ENCODE data around the gene AJUBA. TPM values are rescaled to one million over a fixed set of nuclear protein-coding genes. Genes with fewer than 3 reads are reported as not detected.

AJUBA gene
- total and polyA plus RNA-seq, 10 donors, result 0.63 to 11.0 (median 2.7) TPM

- TF ChIP-seq POLR2AphosphoS5 (IDR thresholded peaks at IDR 0.05), result no peak
- TF ChIP-seq POLR2A (IDR thresholded peaks at IDR 0.05), result no peak
- no peak for TF ChIP-seq CTCF (IDR thresholded peaks at IDR 0.05 in 8 of 11, conservative IDR thresholded peaks at IDR 0.05 in 3 of 11)
- peak overlapping the region; percentile 38 to 80 (median 51) for H3K4me3 ChIP-seq
- no peak for DNase-seq
- H3K36me3 ChIP-seq, result no peaks in the 10 kb centered on the region
- no peaks in the 10 kb centered on the region for H3K9me3 ChIP-seq
- intact Hi-C loops (cut with DNase I; ENCODE audit: low total_unique reads), result no loop called here
- peak overlapping the region; percentile 69 to 96 (median 90) for H3K27ac ChIP-seq
- WGBS, 5 donors, result 7 to 20% (median 11%) methylated on average over 8 of the region's 8 CpGs
- H3K4me1 ChIP-seq, result peaks cover 16 to 48% (median 36%) of the 10 kb centered on the region in 6 donors
- H3K27me3 ChIP-seq (replicated peaks in 1 of 7), result no peaks in the 10 kb centered on the region
These were observed 27.2 kb upstream of the AJUBA start for GRCh38 chr14:23009483-23009938.

- Histone ChIP-seq H3K4me3 (peak overlapping the region in 2 of 8 donors; percentile 61 to 80), H3K27me3 (replicated peaks in 1 of 7) (no peaks in the 10 kb centered on the region), H3K9me3 (no peaks in the 10 kb centered on the region), H3K27ac (peak overlapping the region in 6 of 8 donors; percentile 3 to 96 (median 89)), H3K4me1 (peaks cover 16 to 48% (median 36%) of the 10 kb centered on the region in 6 donors), H3K36me3 (no peaks in the 10 kb centered on the region)
- 12 to 24% (median 15%) methylated on average over 3 of the region's 3 CpGs for WGBS, 5 donors
- intact Hi-C loops (cut with DNase I; ENCODE audit: low total_unique reads), result no loop called here
- no peak for TF ChIP-seq POLR2A (IDR thresholded peaks at IDR 0.05)
- no peak for DNase-seq
These were observed 26.5 kb upstream of the AJUBA start for GRCh38 chr14:23008831-23009230.

- WGBS, 5 donors, result 0 to 1% (median 1%) methylated on average over 42 to 62 of the region's 62 CpGs
- TF ChIP-seq POLR2AphosphoS5 (IDR thresholded peaks at IDR 0.05) (peak; percentile 95 to 98 (median 98)), CTCF (IDR thresholded peaks at IDR 0.05 in 8 of 11, conservative IDR thresholded peaks at IDR 0.05 in 3 of 11) (peak in 5 of 11 experiments; percentile 9 to 39 (median 26)), POLR2A (IDR thresholded peaks at IDR 0.05) (peak in 2 of 3 donors; percentile 67 to 82)
- Histone ChIP-seq H3K4me1 (peaks cover 16 to 48% (median 36%) of the 10 kb centered on the region in 6 donors), H3K27ac (peak overlapping the region; percentile 95 to 98 (median 97)), H3K9me3 (no peaks in the 10 kb centered on the region), H3K27me3 (replicated peaks in 1 of 7) (no peaks in the 10 kb centered on the region), H3K4me3 (peak overlapping the region; percentile 58 to 89 (median 62)), H3K36me3 (no peaks in the 10 kb centered on the region)
- peak; percentile 99 for DNase-seq
- intact Hi-C loops (cut with DNase I; ENCODE audit: low total_unique reads), result no loop called here
These were observed 24.4 kb upstream of the AJUBA start for GRCh38 chr14:23006544-23007419.

- Histone ChIP-seq H3K4me1 (peaks cover 16 to 48% (median 36%) of the 10 kb centered on the region in 6 donors), H3K36me3 (no peaks in the 10 kb centered on the region), H3K4me3 (peak overlapping the region in 7 of 8 donors; percentile 58 to 89 (median 60)), H3K27me3 (replicated peaks in 1 of 7) (no peaks in the 10 kb centered on the region), H3K27ac (peak overlapping the region; percentile 95 to 98 (median 97)), H3K9me3 (no peaks in the 10 kb centered on the region)
- DNase-seq, result no peak
- 43 to 57% (median 44%) methylated on average over 5 of the region's 5 CpGs for WGBS, 5 donors
- TF ChIP-seq POLR2AphosphoS5 (IDR thresholded peaks at IDR 0.05) (no peak), CTCF (IDR thresholded peaks at IDR 0.05 in 8 of 11, conservative IDR thresholded peaks at IDR 0.05 in 3 of 11) (no peak), POLR2A (IDR thresholded peaks at IDR 0.05) (no peak)
- intact Hi-C loops (cut with DNase I; ENCODE audit: low total_unique reads), result no loop called here
These were observed 23.8 kb upstream of the AJUBA start for GRCh38 chr14:23006188-23006534.

All from spleen (tissue), 11 donors.